Heart left ventricle (tissue), 13 donors: ENCODE measurements around the gene TOB1.

Experiments
- POLR2A ChIP-seq, 2 donors: fragments of 450-650 bp; IDR thresholded peaks; one replicate each; pipeline ENCODE4 v1.6.1; 2017; ENCODE audit warnings: antibody characterized with exemption in 2 of 2, mild to moderate bottlenecking in 2 of 2, moderate library complexity in 2 of 2
- TF ChIP-seq, protein P1 (sequence below), 12 donors: fragments of 200-600 bp; sonication (generic) in 4 of 12; IDR thresholded peaks; one replicate each; pipeline versions ENCODE4 v1.5.0 to v1.8.0; 2018 to 2022; ENCODE audit warnings: antibody characterized with exemption in 12 of 12, mild to moderate bottlenecking in 5 of 12
- donor health status: ischemic (EF 13 %, LVEDD 7.1; RV severe dilation, severe dysfunction).
- donor health status: DM: no; HTN: yes; CAD: no.
- donor health status: DM: no; HTN: no; CAD: no.
- donor health status: ischemic (EF 25% LVEDD 6.9; RV normal size, moderate dysfunction).
- donor health status: ischemic (EF 25% LVEDD 5.7; RV mildly dilated, moderate dysfunction).
- donor health status: ischemic (EF 35%, LVEDD 5.7; RV mildly dilated, moderate dysfunction).
- donor health status: nonischemic (EF 11% LVEDD 7.7; RV severe dilation, severe dysfunction).
- donor health status: DM: yes; HTN: yes; CAD: no.
- donor health status: PGD.
- donor health status: ischemic (EF 29% LVEDD 5.4; RV normal size, mild dysfunction).
- donor health status: nonischemic (EF 23%, LVEDD 6.1; RV moderate dilation, normal function).

DNA sequence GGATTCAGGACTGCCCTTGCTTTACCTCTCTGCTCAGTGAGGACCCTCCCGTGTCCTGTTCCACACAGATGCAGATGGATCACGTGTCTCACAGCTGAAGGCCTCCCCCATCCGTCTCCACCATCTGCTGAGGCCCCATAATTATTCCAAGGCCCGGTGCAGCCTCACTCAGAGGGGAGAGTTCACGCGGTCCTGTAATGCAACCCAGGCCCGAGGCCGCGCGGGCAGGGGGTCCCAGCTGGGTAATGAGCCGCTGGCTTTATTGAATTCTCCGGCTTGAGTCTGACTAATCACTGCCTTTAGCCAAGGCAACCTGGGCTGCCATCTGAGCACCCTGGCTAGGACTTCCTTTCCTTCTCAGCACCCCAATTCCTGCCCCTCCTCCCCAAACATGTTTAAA, 35.2 kb downstream of the TOB1 start:
- TF ChIP-seq, protein P1, sequence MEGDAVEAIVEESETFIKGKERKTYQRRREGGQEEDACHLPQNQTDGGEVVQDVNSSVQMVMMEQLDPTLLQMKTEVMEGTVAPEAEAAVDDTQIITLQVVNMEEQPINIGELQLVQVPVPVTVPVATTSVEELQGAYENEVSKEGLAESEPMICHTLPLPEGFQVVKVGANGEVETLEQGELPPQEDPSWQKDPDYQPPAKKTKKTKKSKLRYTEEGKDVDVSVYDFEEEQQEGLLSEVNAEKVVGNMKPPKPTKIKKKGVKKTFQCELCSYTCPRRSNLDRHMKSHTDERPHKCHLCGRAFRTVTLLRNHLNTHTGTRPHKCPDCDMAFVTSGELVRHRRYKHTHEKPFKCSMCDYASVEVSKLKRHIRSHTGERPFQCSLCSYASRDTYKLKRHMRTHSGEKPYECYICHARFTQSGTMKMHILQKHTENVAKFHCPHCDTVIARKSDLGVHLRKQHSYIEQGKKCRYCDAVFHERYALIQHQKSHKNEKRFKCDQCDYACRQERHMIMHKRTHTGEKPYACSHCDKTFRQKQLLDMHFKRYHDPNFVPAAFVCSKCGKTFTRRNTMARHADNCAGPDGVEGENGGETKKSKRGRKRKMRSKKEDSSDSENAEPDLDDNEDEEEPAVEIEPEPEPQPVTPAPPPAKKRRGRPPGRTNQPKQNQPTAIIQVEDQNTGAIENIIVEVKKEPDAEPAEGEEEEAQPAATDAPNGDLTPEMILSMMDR (IDR thresholded peaks at IDR 0.05), result no peak
- TF ChIP-seq POLR2A (IDR thresholded peaks at IDR 0.05), result no peak
